GM12878 (cell line): Measurements from ENCODE around the gene PHLDB3.

Source experiments
- JUNB ChIP-seq: IDR thresholded peaks from 2 replicates; pipeline ENCODE4 v1.6.1; 2016; ENCODE audit warnings: antibody characterized with exemption, mild to moderate bottlenecking
- TF ChIP-seq, protein P1 (sequence below): IDR thresholded peaks from 2 replicates; pipeline ENCODE4 v1.6.1; 2012; ENCODE audit warnings: low read length, inconsistent platforms
- TF ChIP-seq, protein P2 (sequence below), 3 experiments: IDR thresholded peaks in 2 of 3; conservative IDR thresholded peaks in 1 of 3; 2 replicates each; pipeline ENCODE4 v1.5.1; 2011; ENCODE audit warnings: low read depth in 3 of 3, low read length in 3 of 3, mild to moderate bottlenecking in 3 of 3, control low read depth in 2 of 3, moderate library complexity in 2 of 3, inconsistent platforms in 1 of 3, mixed read lengths in 1 of 3; ENCODE audit not compliant: control insufficient read depth in 2 of 3, insufficient read depth in 1 of 3; ENCODE audit errors: extremely low read depth in 1 of 3
- TF ChIP-seq, protein P3 (sequence below): fragments of 450-650 bp; IDR thresholded peaks from 2 replicates; pipeline ENCODE4 v1.6.1; 2018; ENCODE audit warnings: borderline replicate concordance, mild to moderate bottlenecking; ENCODE audit not compliant: partially characterized antibody

- no peak for TF ChIP-seq JUNB
- TF ChIP-seq, protein P1, sequence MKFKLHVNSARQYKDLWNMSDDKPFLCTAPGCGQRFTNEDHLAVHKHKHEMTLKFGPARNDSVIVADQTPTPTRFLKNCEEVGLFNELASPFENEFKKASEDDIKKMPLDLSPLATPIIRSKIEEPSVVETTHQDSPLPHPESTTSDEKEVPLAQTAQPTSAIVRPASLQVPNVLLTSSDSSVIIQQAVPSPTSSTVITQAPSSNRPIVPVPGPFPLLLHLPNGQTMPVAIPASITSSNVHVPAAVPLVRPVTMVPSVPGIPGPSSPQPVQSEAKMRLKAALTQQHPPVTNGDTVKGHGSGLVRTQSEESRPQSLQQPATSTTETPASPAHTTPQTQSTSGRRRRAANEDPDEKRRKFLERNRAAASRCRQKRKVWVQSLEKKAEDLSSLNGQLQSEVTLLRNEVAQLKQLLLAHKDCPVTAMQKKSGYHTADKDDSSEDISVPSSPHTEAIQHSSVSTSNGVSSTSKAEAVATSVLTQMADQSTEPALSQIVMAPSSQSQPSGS = no peak
- TF ChIP-seq, protein P2, sequence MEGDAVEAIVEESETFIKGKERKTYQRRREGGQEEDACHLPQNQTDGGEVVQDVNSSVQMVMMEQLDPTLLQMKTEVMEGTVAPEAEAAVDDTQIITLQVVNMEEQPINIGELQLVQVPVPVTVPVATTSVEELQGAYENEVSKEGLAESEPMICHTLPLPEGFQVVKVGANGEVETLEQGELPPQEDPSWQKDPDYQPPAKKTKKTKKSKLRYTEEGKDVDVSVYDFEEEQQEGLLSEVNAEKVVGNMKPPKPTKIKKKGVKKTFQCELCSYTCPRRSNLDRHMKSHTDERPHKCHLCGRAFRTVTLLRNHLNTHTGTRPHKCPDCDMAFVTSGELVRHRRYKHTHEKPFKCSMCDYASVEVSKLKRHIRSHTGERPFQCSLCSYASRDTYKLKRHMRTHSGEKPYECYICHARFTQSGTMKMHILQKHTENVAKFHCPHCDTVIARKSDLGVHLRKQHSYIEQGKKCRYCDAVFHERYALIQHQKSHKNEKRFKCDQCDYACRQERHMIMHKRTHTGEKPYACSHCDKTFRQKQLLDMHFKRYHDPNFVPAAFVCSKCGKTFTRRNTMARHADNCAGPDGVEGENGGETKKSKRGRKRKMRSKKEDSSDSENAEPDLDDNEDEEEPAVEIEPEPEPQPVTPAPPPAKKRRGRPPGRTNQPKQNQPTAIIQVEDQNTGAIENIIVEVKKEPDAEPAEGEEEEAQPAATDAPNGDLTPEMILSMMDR (IDR thresholded peaks at IDR 0.05 in 2 of 3, conservative IDR thresholded peaks at IDR 0.05 in 1 of 3; ENCODE audit: control insufficient read depth in 2 of 3, extremely low read depth in 1 of 3, insufficient read depth in 1 of 3, low read depth in 3 of 3, low read length in 3 of 3) = no peak
- TF ChIP-seq, protein P3, sequence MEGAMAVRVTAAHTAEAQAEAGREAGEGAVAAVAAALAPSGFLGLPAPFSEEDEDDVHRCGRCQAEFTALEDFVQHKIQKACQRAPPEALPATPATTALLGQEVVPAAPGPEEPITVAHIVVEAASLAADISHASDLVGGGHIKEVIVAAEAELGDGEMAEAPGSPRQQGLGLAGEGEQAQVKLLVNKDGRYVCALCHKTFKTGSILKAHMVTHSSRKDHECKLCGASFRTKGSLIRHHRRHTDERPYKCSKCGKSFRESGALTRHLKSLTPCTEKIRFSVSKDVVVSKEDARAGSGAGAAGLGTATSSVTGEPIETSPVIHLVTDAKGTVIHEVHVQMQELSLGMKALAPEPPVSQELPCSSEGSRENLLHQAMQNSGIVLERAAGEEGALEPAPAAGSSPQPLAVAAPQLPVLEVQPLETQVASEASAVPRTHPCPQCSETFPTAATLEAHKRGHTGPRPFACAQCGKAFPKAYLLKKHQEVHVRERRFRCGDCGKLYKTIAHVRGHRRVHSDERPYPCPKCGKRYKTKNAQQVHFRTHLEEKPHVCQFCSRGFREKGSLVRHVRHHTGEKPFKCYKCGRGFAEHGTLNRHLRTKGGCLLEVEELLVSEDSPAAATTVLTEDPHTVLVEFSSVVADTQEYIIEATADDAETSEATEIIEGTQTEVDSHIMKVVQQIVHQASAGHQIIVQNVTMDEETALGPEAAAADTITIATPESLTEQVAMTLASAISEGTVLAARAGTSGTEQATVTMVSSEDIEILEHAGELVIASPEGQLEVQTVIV = no peak
Observed at GRCh38 chr19:43450545-43450997, 54.0 kb downstream of the PHLDB3 start.
